ENCODE data around the gene ZNF784.
"Not testable (repeated sequence)": the region's sequence is repeated elsewhere in the genome, so short reads cannot be mapped to it uniquely, and the experiment has no call there.

Gene ZNF784

DNA sequence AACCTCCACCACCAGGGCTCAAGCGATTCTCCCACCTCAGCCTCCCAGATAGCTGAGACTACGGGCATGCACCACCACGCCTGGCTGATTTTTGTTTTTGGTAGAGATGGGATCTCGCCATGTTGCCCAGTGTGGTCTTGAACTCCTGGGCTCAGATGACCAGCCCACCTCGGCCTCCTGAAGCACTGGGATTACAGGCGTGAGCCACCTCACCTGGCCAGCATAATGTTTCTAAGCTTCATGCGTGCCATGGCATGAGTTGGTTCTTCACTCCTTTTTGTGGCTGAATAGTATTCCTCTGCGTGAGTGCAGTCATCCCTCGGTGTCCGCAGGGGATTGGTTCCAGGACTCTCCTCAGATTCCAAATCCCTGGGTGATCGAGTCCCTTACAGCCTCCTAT is 39.5 kb downstream of the ZNF784 start:
- Histone ChIP-seq H3K4me1 (ENCODE audit: low read length) (peaks cover 12% of the 10 kb centered on the region), H3K4me2 (ENCODE audit: low read length) (no peak overlapping the region), H4K20me1 (ENCODE audit: insufficient read depth, low read length) (no peaks in the 10 kb centered on the region), H3K27me3 (ENCODE audit: low read depth, low read length) (no peaks in the 10 kb centered on the region), H3K9me3 (ENCODE audit: insufficient read depth, low read length) (no peaks in the 10 kb centered on the region), H3K4me3 (ENCODE audit: low read length) (no peak overlapping the region), H3K79me2 (ENCODE audit: low read length) (peaks cover 16% of the 10 kb centered on the region), H3K36me3 (replicated peaks; ENCODE audit: low read depth, low read length) (no peaks in the 10 kb centered on the region), H3K9ac (ENCODE audit: low read length) (no peak overlapping the region), H3K27ac (ENCODE audit: low read length) (no peak overlapping the region), H2AFZ (ENCODE audit: low read depth, low read length) (no peak overlapping the region)
- TF ChIP-seq EZH2phosphoT487 (IDR thresholded peaks at IDR 0.05; ENCODE audit: low read depth): no peak
- TF ChIP-seq, protein P1, sequence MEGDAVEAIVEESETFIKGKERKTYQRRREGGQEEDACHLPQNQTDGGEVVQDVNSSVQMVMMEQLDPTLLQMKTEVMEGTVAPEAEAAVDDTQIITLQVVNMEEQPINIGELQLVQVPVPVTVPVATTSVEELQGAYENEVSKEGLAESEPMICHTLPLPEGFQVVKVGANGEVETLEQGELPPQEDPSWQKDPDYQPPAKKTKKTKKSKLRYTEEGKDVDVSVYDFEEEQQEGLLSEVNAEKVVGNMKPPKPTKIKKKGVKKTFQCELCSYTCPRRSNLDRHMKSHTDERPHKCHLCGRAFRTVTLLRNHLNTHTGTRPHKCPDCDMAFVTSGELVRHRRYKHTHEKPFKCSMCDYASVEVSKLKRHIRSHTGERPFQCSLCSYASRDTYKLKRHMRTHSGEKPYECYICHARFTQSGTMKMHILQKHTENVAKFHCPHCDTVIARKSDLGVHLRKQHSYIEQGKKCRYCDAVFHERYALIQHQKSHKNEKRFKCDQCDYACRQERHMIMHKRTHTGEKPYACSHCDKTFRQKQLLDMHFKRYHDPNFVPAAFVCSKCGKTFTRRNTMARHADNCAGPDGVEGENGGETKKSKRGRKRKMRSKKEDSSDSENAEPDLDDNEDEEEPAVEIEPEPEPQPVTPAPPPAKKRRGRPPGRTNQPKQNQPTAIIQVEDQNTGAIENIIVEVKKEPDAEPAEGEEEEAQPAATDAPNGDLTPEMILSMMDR (IDR thresholded peaks at IDR 0.05; ENCODE audit: low read depth, low read length): no peak

DNA sequence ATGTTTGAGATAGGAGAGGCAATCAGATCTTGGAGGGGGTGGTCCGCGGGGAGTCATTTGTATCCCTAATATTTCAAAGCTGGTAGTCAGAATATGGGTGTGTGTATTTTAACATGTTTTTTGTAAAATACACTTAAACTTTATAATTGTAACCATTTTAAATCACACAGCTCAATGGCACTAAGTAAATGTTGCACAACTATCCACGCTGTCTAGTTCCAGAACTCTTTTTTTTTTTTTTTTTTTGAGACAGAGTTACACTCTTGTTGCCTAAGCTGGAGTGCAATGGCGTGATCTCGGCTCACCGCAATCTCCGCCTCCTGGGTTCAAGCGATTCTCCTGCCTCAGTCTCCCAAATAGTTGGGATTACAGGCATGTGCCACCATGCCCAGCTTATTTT is 40.5 kb downstream of the ZNF784 start:
- not testable (repeated sequence) for H2AFZ ChIP-seq (ENCODE audit: low read depth, low read length); H3K27me3 ChIP-seq (ENCODE audit: low read depth, low read length); H3K36me3 ChIP-seq (replicated peaks; ENCODE audit: low read depth, low read length); H3K9ac ChIP-seq (ENCODE audit: low read length); H3K4me3 ChIP-seq (ENCODE audit: low read length); H3K27ac ChIP-seq (ENCODE audit: low read length); H3K4me2 ChIP-seq (ENCODE audit: low read length); H3K9me3 ChIP-seq (ENCODE audit: insufficient read depth, low read length); H4K20me1 ChIP-seq (ENCODE audit: insufficient read depth, low read length)
- Histone ChIP-seq H3K79me2 (ENCODE audit: low read length) (peaks cover 26% of the 10 kb centered on the region), H3K4me1 (ENCODE audit: low read length) (peaks cover 17% of the 10 kb centered on the region)

DNA sequence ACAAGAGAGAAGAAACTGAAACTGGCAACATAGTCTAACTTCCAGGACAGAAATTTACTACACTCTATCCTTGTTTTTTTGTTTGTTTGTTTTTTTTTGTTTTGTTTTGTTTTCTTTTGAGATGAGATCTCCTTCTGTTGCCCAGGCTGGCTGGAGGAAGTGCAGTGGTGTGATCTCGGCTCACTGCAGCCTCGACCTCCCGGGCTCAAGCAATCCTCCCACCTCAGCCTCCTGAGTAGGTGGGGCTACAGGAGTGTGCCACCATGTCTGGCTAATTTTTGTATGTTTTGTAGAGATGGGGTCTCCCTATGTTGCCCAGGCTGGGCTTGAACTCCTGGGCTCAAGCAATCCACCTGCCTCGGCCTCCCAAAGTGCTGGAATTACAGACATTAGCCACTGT is 42.1 kb downstream of the ZNF784 start:
- not testable (repeated sequence) for H3K27me3 ChIP-seq (ENCODE audit: low read depth, low read length); H4K20me1 ChIP-seq (ENCODE audit: insufficient read depth, low read length); H3K9me3 ChIP-seq (ENCODE audit: insufficient read depth, low read length); H3K9ac ChIP-seq (ENCODE audit: low read length); H3K27ac ChIP-seq (ENCODE audit: low read length); H3K4me3 ChIP-seq (ENCODE audit: low read length); H3K36me3 ChIP-seq (replicated peaks; ENCODE audit: low read depth, low read length)
- Histone ChIP-seq H3K4me2 (ENCODE audit: low read length) (0 out of 2 replicates have a peak overlapping the region, but pooled peaks have one; percentile 7), H2AFZ (ENCODE audit: low read depth, low read length) (peak overlapping the region; percentile 52; the same call in 1 of the 2 replicates), H3K79me2 (ENCODE audit: low read length) (peaks cover 27% of the 10 kb centered on the region), H3K4me1 (ENCODE audit: low read length) (peaks cover 16% of the 10 kb centered on the region)

- Histone ChIP-seq H3K79me2 (ENCODE audit: low read length) (peaks cover 27% of the 10 kb centered on the region), H3K4me2 (ENCODE audit: low read length) (0 out of 2 replicates have a peak overlapping the region, but pooled peaks have one; percentile 7), H4K20me1 (ENCODE audit: insufficient read depth, low read length) (no peaks in the 10 kb centered on the region), H3K27me3 (ENCODE audit: low read depth, low read length) (no peaks in the 10 kb centered on the region), H3K9me3 (ENCODE audit: insufficient read depth, low read length) (no peaks in the 10 kb centered on the region), H3K4me1 (ENCODE audit: low read length) (peaks cover 14% of the 10 kb centered on the region), H2AFZ (ENCODE audit: low read depth, low read length) (peak overlapping the region; percentile 52; the same call in 1 of the 2 replicates), H3K27ac (ENCODE audit: low read length) (no peak overlapping the region), H3K9ac (ENCODE audit: low read length) (no peak overlapping the region), H3K36me3 (replicated peaks; ENCODE audit: low read depth, low read length) (peaks cover 15% of the 10 kb centered on the region), H3K4me3 (ENCODE audit: low read length) (no peak overlapping the region)
- TF ChIP-seq, protein P1 (IDR thresholded peaks at IDR 0.05; ENCODE audit: low read depth, low read length): no peak
- TF ChIP-seq EZH2phosphoT487 (IDR thresholded peaks at IDR 0.05; ENCODE audit: low read depth): no peak
These were observed 42.5 kb downstream of the ZNF784 start for GRCh38 chr19:55581823-55582223.

DNA sequence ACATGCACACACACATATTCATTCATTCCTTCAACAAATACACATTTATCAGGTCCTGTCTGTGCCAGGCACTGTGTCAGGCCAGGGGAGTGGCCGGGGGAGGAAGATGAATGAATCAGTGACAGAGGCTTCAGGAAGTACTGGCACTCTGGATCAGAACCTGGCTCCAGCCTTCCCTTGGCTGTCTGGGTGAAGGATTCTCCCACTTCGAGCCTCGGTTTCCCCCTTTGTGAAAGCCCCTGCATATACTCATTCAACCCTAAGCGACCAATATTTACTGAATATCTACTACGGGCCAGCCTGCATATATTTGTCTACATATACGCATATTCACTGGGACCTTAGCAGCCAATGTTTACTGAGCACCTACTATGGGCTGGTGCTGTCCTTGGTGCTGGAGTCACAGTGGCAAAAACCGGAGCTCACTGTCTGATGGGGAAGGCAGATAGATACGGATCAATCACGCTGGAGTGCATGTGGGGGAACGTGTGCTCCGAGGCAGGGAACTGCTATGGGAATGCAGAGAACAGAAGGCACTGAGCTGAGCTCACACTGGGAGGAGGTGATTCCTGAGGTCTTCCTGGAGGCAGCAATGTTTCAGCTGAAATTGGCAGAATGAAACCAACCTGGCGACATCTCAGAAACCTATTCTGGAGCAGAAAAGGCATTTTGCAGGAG is 43.1 kb downstream of the ZNF784 start:
- Histone ChIP-seq H3K27me3 (ENCODE audit: low read depth, low read length) (no peaks in the 10 kb centered on the region), H3K36me3 (replicated peaks; ENCODE audit: low read depth, low read length) (peaks cover 18% of the 10 kb centered on the region), H3K9me3 (ENCODE audit: insufficient read depth, low read length) (no peaks in the 10 kb centered on the region), H3K79me2 (ENCODE audit: low read length) (peaks cover 27% of the 10 kb centered on the region), H3K9ac (ENCODE audit: low read length) (peak overlapping the region; percentile 98), H2AFZ (ENCODE audit: low read depth, low read length) (peak overlapping the region; percentile 75), H3K4me2 (ENCODE audit: low read length) (peak overlapping the region; percentile 95), H3K27ac (ENCODE audit: low read length) (peak overlapping the region; percentile 69), H4K20me1 (ENCODE audit: insufficient read depth, low read length) (no peaks in the 10 kb centered on the region), H3K4me1 (ENCODE audit: low read length) (peaks cover 14% of the 10 kb centered on the region), H3K4me3 (ENCODE audit: low read length) (peak overlapping the region; percentile 88)
- no peak for TF ChIP-seq EZH2phosphoT487 (IDR thresholded peaks at IDR 0.05; ENCODE audit: low read depth)
- TF ChIP-seq, protein P1 (IDR thresholded peaks at IDR 0.05; ENCODE audit: low read depth, low read length): no peak
